Activated T-helper 2 cell treated with anti-CD3 and anti-CD28 coated beads, Interferon-gamma antibody, Interleukin-2, Interleukin-4, amounts not matched to agents 10 μg/mL and 5 μg/mL and 100 μg/mL, durations not matched to agents 14 hours and 24 hours and 36 hours (primary cell): ENCODE results near the gene ZNF646. TPM values are rescaled to one million over a fixed set of nuclear protein-coding genes. Genes with fewer than 3 reads are reported as not detected.

Source experiments
- DNase-seq: peaks from one replicate; pipeline ENCODE4 v3.0.0; 2021; ENCODE audit warnings: low spot score
- H3K27ac Mint-ChIP-seq: one replicate; pipeline ENCODE4 v1.8.0; 2021; ENCODE audit warnings: mixed read lengths
- H3K27me3 Mint-ChIP-seq: one replicate; pipeline ENCODE4 v1.8.0; 2021; ENCODE audit warnings: low read depth, mixed read lengths
- H3K36me3 Mint-ChIP-seq: one replicate; pipeline ENCODE4 v1.8.0; 2021; ENCODE audit warnings: low read depth, mixed read lengths
- H3K4me1 Mint-ChIP-seq: one replicate; pipeline ENCODE4 v1.8.0; 2021; ENCODE audit warnings: low read depth, mixed read lengths
- H3K4me3 Mint-ChIP-seq: one replicate; pipeline ENCODE4 v1.8.0; 2021; ENCODE audit warnings: low read depth, mild to moderate bottlenecking, moderate library complexity, mixed read lengths
- H3K9me3 Mint-ChIP-seq: one replicate; pipeline ENCODE4 v1.8.0; 2021; ENCODE audit warnings: mixed read lengths
- intact Hi-C: fragments of 100-400 bp; cut with micrococcal nuclease; formaldehyde crosslinking; loops from one replicate; pipeline ENCODE4 v1.15.1; 2023
- total RNA-seq: library from RNA; stranded (reverse); gene quantifications from 2 replicates; pipeline ENCODE4 v1.2.3, GENCODE V29; 2022

Gene ZNF646
- total RNA-seq, 1 donor from 2014 or later, result 24.4 TPM

- peaks cover 7% of the 10 kb centered on the region for H3K36me3 Mint-ChIP-seq
- no peak overlapping the region for H3K4me3 Mint-ChIP-seq
- no peak overlapping the region for H3K27ac Mint-ChIP-seq
- no peaks in the 10 kb centered on the region for H3K27me3 Mint-ChIP-seq
- no peak for DNase-seq
- no peaks in the 10 kb centered on the region for H3K9me3 Mint-ChIP-seq
- intact Hi-C loops, result no loop called here
- H3K4me1 Mint-ChIP-seq, result no peaks in the 10 kb centered on the region
These were observed 58.9 kb downstream of the ZNF646 start for GRCh38 chr16:31133046-31133501.

Other genes starting within 250 kb of the ZNF646 start
- 26.8 and 27.1 TPM in 2 replicates for gene BCL7C, start 180.3 kb upstream of the ZNF646 start, total RNA-seq
- gene CTF1, start 177.8 kb upstream of the ZNF646 start, total RNA-seq, result 0.21 and 0.30 TPM in 2 replicates
- gene FBXL19, start 150.8 kb upstream of the ZNF646 start, total RNA-seq, result 34.4 and 34.6 TPM in 2 replicates
- gene ORAI3, start 125.4 kb upstream of the ZNF646 start, total RNA-seq, result 14.2 and 17.4 TPM in 2 replicates
- gene SETD1A, start 116.7 kb upstream of the ZNF646 start, total RNA-seq, result 28.9 TPM in 2 replicates
- gene HSD3B7, start 89.2 kb upstream of the ZNF646 start, total RNA-seq, result 2.9 and 3.3 TPM in 2 replicates
- 0.57 and 0.97 TPM in 2 replicates for gene STX1B, start 63.8 kb upstream of the ZNF646 start, total RNA-seq
- 48.2 and 51.8 TPM in 2 replicates for gene STX4, start 40.9 kb upstream of the ZNF646 start, total RNA-seq
- 12.7 and 13.2 TPM in 2 replicates for gene ZNF668, start 182 bp upstream of the ZNF646 start, total RNA-seq
- 4.8 and 5.1 TPM in 2 replicates for gene PRSS53, start 14.5 kb downstream of the ZNF646 start, total RNA-seq
- 54.5 and 60.0 TPM in 2 replicates for gene VKORC1, start 20.4 kb downstream of the ZNF646 start, total RNA-seq
- 47.5 and 50.0 TPM in 2 replicates for gene BCKDK, start 34.0 kb downstream of the ZNF646 start, total RNA-seq
- 60.5 and 61.2 TPM in 2 replicates for gene KAT8, start 43.2 kb downstream of the ZNF646 start, total RNA-seq
- gene PRSS8, start 61.3 kb downstream of the ZNF646 start, total RNA-seq, result not detected in 2 replicates
- 0.07 and 0.14 TPM in 2 replicates for gene PRSS36, start 75.6 kb downstream of the ZNF646 start, total RNA-seq
- 874 and 904 TPM in 2 replicates for gene FUS, start 105.7 kb downstream of the ZNF646 start, total RNA-seq
- gene PYCARD, start 128.3 kb downstream of the ZNF646 start, total RNA-seq, result 15.1 and 15.3 TPM in 2 replicates
- 0.11 TPM in 1 of 2 replicates, not detected in the other for gene TRIM72, start 139.7 kb downstream of the ZNF646 start, total RNA-seq
- not detected in 2 replicates for gene PYDC1, start 142.7 kb downstream of the ZNF646 start, total RNA-seq
- 7.0 and 8.4 TPM in 2 replicates for gene ITGAM, start 185.6 kb downstream of the ZNF646 start, total RNA-seq